ENCODE measurements around the gene SLC1A2.
A peak's percentile ranks its signal among the peaks of the same experiment; 100 is the strongest.

SLC1A2 gene

DNA sequence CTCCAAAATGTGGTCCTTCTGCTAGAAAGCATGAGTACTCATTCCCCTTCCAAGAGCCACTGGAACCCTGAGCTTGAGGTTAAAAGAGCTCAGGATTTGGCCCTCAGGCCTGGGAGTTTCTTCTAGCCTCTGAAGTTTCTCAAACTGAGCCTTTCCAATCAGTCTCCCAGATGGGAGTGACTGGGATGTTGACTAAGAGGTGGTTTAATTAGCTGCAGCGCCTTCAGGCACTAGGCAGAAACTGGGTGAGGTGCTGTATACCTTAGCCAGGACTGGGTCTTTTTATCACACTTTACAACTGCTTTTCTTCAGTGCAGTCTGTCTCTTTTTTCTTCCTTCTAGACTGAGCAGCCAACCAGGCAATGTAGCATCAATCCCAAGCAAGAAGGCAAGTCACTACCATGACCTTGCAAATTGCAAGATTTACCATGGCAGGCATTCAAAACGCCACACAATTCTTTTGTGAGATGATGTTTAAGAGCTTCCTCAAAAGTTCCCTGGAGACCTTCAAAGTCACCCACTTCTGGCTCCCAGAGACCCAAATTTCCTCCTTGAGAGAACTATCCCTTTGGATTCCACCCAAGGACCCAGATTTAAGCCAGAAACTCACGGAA lies 93.0 kb downstream of the SLC1A2 start:
- DNase-seq (ENCODE audit: low read depth, low spot score) = no peak

DNA sequence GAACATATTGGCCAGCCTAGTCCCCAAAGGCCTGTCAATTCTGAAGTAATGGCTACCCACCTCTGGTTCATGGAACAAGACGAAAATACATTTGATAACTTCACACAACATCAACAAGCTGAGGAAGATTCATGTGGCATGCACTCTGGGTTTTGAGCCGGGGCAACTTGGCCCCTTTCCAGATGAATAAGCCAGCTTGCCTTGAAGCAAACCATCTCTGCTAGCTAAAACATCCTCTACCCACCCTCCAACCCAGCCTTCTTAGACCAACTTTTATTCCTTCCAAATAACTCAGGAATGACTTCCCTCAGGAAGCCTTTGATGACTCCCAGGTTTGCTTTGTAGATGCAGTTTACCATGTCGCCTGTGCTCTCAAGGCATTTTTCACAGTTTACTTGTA lies 94.4 kb downstream of the SLC1A2 start:
- DNase-seq (ENCODE audit: low read depth, low spot score) = no peak

DNA sequence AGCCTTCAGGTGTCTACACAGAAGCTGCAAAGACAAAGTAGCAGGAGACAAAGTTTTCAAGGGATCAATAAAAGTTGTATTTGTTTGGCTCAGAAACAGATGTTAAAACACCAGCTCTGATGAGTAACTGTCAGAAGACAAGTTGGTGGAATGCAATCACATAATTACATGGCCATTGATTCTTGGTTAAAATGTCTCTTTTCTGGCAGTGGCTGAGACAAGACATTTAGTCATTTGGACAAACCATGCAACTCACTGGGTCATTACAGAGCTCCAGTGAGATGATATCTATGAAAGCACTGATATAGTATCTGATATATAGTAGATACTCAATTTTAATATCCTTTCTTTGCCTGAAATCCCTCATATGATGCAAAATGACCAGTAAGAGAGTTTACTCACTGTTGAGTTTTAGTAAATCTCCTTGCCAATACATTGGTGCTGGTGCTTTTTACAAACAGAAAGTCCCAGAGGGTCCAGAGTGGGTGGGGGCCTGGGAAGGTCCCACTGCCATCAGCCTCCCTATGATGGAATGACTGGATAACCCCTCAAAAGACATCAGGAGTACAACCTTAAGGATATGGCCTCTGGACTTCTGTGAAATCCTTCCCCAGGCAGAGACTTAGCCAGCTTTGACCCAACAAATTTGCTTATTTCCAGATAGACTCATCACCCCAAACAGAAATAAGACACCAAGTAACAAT lies 95.0 kb downstream of the SLC1A2 start:
- no peak for DNase-seq (ENCODE audit: low read depth, low spot score)

DNA sequence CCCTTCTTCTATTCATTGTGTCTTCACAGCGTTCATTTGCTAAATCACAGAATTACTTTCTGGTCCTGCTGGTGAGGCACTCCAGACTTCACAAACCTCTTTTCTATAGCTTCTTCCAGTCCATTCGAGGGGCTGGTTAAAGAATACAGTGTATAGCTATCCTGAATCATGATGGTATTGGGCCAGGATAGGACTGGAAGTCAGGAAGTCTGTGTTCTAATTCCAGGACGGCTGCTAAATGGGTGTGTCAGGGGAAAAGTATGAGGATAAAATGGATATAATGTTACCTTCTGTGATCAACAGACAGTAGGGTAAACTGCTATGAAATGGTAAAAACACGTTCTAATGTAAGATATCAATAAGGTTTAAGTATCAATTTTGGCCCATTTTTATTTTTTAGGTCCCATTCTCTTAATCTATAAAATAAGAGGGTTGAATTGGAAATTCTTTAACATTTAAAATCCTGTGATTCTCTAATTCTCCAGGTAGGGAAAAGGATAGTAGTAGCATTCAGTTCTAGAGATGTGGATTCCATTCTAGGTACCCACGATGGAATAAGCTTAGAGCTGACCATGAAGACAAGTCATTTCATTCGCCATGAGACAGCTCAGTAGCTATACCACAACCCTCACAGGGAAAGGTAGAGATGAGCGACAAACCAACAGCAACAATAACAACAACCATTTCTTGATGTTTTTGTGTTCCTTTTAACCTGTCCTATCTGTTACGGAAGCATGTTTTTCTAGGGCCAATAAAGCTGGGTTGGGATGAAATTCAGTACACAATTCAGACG lies 96.1 kb downstream of the SLC1A2 start:
- no peak for DNase-seq (ENCODE audit: low read depth, low spot score)

DNA sequence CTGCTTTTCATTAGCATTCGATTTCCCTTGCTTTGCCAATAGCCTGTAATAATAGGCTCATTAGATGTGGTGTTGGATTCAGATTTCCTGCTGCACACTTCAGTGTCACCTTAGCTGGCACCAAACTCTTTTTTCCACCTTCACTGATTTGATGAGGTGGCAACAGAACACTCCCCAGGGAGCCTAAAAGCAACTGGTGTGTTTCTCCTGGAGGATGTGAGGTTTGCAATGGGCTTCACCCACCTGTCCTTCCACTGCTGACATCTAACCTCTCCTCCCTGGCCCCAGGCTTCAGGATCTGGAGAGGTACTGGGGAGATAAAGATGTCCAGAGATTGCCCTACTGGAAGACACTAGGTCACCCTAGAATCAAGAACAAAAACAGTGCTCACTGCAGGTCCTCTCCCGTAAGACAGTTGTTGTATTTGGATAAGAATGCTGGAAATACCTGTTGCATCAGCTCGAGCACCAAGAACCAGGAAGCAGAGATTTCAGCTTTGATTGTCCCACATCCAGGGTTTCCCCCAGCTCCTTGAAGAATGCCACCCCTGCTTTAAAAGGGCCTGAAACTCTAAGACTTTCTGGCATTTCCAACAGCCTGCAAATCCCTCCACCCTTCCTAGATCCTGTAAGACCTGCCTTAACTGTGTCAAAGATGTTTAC lies 96.9 kb downstream of the SLC1A2 start:
- no peak for DNase-seq (ENCODE audit: low read depth, low spot score)

- no peak for DNase-seq (ENCODE audit: low read depth, low spot score)
Measured at GRCh38 chr11:35321532-35322317, 97.6 kb downstream of the SLC1A2 start.

GRCh38 chr11:35321111-35321510 lies 98.2 kb downstream of the SLC1A2 start:
- DNase-seq (ENCODE audit: low read depth, low spot score) = no peak

DNA sequence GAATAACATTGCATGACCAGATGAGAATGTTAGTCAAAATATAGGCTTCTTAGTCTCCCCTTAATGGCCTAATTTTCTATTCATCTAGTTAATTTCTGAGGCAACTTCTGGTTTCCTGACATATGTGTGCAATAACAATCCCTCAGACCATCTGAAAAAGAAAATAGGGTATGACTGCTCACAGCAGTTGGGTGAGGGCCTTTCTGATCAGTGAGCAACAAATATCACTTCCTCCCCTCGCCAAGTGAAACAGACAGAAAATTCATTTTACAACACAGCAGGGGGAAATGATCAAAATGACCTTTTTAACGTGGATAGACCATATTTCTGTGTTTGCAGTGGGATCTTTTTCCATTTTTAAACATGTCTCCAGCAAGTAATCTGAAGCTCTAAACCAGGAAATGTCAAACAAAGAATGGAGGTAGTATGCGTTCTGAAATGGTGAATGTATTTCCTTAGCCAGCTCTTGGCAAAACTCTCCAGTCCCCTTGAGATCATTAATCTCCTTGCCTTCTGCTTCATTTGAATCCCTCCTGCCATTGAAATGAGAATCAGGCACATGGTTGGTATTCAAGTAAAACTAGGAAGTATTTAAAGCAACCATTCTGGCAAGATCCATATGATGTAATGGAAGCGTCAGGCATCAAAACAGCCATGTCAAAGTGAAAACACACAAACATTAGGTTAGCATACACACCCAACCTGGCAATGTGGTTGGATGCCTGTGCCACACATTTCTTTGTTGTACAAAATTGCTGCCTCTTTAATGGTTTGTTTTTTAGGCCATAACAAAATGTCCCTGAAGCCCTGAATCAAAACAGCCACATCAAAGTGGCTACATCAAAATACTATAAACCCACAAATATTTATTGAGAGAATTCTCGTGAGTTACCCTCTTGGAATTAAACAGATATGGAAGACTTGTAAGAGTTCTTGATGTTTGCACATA lies 100.1 kb downstream of the SLC1A2 start:
- no peak for DNase-seq (ENCODE audit: low read depth, low spot score)

- DNase-seq (ENCODE audit: low read depth, low spot score) = no peak
Measured at GRCh38 chr11:35318309-35318708, 101.0 kb downstream of the SLC1A2 start.

- no peak for DNase-seq (ENCODE audit: low read depth, low spot score)
Measured at GRCh38 chr11:35317253-35317652, 102.1 kb downstream of the SLC1A2 start.

GRCh38 chr11:35316161-35316560 lies 103.2 kb downstream of the SLC1A2 start:
- DNase-seq (ENCODE audit: low read depth, low spot score) = no peak

DNA sequence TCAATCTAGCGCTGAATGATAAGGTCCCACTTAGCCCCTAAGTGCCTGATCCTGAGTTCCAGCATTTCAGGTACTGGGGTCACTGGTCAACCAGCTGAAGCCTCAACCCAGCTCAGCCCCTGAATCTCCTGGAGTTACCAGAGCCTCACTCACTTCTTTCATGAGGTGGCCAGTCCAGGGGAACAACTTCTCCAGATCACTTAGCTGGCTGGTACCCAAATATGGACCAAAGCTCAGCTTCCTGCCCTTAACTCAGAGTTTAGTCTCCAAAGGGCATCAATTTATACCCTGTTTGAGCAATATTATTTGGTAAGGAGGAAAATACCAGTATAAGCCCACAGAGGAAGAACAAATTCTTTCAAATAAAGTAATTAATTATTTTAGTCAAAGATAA lies 105.6 kb downstream of the SLC1A2 start:
- no peak for DNase-seq (ENCODE audit: low read depth, low spot score)

DNA sequence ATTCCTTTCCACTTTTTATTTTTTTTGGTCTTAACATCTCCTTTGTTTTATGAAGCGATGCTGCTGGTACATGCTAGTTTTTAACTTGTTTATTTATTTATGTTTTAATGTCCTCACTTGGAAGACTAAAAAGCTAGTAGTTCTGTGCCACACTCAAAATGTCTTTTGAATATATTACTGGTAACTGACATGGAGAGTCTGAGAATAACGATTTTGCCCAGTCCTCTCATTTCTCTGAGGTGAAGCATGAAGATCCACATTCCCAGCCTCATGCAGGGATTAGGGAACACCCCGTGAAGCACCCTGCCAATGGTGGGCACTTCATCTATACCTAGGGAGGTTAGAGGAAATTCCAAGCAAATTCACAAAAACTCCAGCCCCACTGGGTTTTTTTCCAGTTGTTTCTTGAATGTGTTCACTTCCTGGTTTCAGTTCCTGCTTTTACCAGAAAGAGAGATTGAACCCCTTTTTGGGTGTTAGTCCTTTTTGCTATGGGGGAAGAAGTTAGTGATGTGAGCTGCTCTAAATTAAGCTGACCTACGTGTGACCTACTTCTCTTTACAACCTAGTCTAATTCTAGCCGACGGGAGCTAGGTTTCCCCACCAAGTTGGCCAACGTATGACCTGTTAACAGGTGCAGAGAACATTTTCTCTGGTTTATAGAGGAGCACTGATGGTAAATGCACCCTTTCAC lies 106.1 kb downstream of the SLC1A2 start:
- DNase-seq (ENCODE audit: low read depth, low spot score) = no peak

DNA sequence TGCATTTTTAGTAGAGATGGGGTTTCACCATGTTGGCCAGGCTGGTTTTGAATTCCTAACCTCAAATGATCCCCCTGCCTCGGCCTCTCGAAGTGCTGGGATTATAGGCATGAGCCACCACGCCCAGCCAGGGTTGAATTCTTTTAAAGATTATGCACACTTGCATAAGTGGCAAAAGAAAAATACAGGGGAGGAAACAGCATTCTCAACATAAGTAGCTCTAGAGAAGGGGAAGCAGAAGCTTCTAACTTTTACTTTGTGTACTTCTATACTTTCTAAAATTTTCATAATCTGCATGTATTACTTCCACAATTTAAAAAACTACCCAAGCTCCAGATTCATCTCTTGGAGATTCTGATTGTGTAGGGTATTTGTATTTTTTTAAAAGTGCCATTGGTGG lies 108.0 kb downstream of the SLC1A2 start:
- no peak for DNase-seq (ENCODE audit: low read depth, low spot score)

GRCh38 chr11:35308157-35308556 lies 111.2 kb downstream of the SLC1A2 start:
- no peak for DNase-seq (ENCODE audit: low read depth, low spot score)

- no peak for DNase-seq (ENCODE audit: low read depth, low spot score)
Measured at GRCh38 chr11:35307221-35307621, 112.1 kb downstream of the SLC1A2 start.

GRCh38 chr11:35305670-35306382 lies 113.5 kb downstream of the SLC1A2 start:
- DNase-seq (ENCODE audit: low read depth, low spot score) = peak; percentile 52

GRCh38 chr11:35304900-35305460 lies 114.4 kb downstream of the SLC1A2 start:
- no peak for DNase-seq (ENCODE audit: low read depth, low spot score)

DNA sequence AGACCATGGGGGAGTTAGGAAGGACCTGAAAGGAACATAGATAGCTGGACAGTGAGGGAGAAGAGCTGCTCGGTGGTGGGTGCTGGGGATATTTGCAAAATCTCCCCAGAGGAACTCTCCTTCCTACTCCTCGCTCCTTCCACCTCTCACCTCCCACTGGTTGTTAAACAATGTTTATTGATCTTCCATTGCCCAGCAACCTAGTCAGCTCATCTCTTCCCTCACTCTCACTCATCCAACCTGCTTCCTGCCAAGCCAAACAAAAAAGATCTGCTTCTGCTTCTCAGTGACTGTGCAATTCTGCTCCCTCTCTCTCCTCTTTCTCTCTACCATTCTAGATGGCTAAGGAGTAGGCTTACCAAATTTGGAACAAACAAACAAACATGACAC lies 115.0 kb downstream of the SLC1A2 start:
- DNase-seq (ENCODE audit: low read depth, low spot score) = no peak
